Endothelial cell (in vitro differentiated cells): ENCODE results near the gene SPO11. TPM values are rescaled to one million over a fixed set of nuclear protein-coding genes. Genes with fewer than 3 reads are reported as not detected.

ENCODE experiments used
- DNase-seq: peaks from one replicate; pipeline ENCODE4 v3.0.0; 2021; ENCODE audit warnings: low spot score
- H3K27ac Mint-ChIP-seq: one replicate; pipeline ENCODE4 v1.8.0; 2021; ENCODE audit warnings: mixed read lengths, inconsistent platforms; ENCODE audit not compliant: unreplicated experiment
- H3K27me3 Mint-ChIP-seq: one replicate; pipeline ENCODE4 v1.8.0; 2021; ENCODE audit warnings: mild to moderate bottlenecking, moderate library complexity, mixed read lengths, inconsistent platforms; ENCODE audit not compliant: unreplicated experiment
- H3K36me3 Mint-ChIP-seq: one replicate; pipeline ENCODE4 v1.8.0; 2021; ENCODE audit warnings: mild to moderate bottlenecking, low read depth, mixed read lengths, inconsistent platforms; ENCODE audit not compliant: unreplicated experiment
- H3K4me1 Mint-ChIP-seq: one replicate; pipeline ENCODE4 v1.8.0; 2021; ENCODE audit warnings: mild to moderate bottlenecking, mixed read lengths, inconsistent platforms; ENCODE audit not compliant: unreplicated experiment
- H3K4me3 Mint-ChIP-seq: one replicate; pipeline ENCODE4 v1.8.0; 2021; ENCODE audit warnings: mild to moderate bottlenecking, mixed read lengths, inconsistent platforms; ENCODE audit not compliant: unreplicated experiment
- H3K9me3 Mint-ChIP-seq: one replicate; pipeline ENCODE4 v1.8.0; 2021; ENCODE audit warnings: mixed read lengths, inconsistent platforms; ENCODE audit not compliant: unreplicated experiment
- CTCF ChIP-seq: fragments of 200-600 bp; sonication (generic); IDR thresholded peaks from one replicate; pipeline ENCODE4 v1.5.0; 2021; ENCODE audit warnings: antibody characterized with exemption; ENCODE audit not compliant: unreplicated experiment
- microRNA-seq: library from miRNA; unstranded; fragments of <30 nt; microRNA quantifications from one replicate; pipeline ENCODE4, GENCODE V29; 2020; ENCODE audit not compliant: unreplicated experiment
- total RNA-seq: library from RNA; stranded (reverse); fragmentation: NEBNext Ultra II Directional; extraction: Animal tissue kit (Norgen Biotek cat#: 25700); gene quantifications from one replicate; pipeline ENCODE4 v1.2.1, GENCODE V29; 2021; ENCODE audit not compliant: unreplicated experiment

Gene SPO11
- total RNA-seq, 1 donor from 2014 or later, result not detected

DNA sequence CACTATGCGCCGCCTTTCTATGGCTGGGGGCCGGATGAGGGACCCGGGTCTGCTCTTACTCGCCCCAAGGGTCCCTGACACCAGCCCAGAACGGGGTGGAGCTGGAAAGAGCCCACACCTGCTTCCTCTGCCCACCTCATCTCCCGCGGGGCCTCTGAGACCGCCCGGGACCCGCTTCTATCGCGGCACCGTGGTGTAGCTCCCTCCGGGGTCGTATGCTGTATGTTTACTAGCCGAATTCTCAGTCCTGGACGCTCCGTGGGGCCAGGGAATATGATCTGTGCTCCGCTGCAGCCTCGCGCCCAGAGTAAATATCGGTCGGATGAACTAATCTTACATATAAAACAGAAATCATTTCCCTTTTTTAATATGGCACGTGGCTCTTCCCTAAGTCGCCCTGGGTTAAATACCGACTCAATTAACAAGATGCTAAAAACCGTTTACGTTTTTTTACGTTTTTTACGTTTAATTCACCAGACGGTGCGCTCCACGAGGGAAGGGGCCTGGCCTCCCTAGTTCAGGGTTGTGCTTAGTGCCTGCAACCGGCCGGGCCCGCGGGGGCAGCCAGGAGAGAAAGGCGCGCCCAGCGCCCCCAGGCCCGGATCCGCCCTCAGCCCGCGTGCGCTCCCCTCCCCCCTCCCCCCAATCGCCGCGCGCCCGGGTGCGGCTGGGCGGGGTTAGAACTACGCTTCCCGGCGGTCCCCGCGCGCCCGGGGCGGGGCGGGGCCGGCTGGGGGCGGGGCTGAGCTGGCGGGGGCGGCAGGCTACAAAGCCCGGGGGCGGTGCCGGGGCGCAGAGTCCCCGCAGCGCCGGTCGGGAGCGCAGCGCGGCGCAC is 61.2 kb downstream of the SPO11 start, which contains the start of gene RBM38:
Gene RBM38, plus strand, starts transcription at position 793 of the 835 bp plus-strand sequence. CDS start 186 bp downstream, outside the sequence.
- H3K4me1 Mint-ChIP-seq, result peaks cover 21% of the 10 kb centered on the region
- no peak for TF ChIP-seq CTCF
- peak within 1 kb of the TSS; percentile 95 for H3K4me3 Mint-ChIP-seq
- peaks cover 7% of the 10 kb centered on the region for H3K27me3 Mint-ChIP-seq
- H3K36me3 Mint-ChIP-seq, result peaks cover 7% of the 10 kb centered on the region
- no peak within 1 kb of the TSS for H3K27ac Mint-ChIP-seq
- no peaks in the 10 kb centered on the region for H3K9me3 Mint-ChIP-seq
- DNase-seq, result peak; percentile 74

DNA sequence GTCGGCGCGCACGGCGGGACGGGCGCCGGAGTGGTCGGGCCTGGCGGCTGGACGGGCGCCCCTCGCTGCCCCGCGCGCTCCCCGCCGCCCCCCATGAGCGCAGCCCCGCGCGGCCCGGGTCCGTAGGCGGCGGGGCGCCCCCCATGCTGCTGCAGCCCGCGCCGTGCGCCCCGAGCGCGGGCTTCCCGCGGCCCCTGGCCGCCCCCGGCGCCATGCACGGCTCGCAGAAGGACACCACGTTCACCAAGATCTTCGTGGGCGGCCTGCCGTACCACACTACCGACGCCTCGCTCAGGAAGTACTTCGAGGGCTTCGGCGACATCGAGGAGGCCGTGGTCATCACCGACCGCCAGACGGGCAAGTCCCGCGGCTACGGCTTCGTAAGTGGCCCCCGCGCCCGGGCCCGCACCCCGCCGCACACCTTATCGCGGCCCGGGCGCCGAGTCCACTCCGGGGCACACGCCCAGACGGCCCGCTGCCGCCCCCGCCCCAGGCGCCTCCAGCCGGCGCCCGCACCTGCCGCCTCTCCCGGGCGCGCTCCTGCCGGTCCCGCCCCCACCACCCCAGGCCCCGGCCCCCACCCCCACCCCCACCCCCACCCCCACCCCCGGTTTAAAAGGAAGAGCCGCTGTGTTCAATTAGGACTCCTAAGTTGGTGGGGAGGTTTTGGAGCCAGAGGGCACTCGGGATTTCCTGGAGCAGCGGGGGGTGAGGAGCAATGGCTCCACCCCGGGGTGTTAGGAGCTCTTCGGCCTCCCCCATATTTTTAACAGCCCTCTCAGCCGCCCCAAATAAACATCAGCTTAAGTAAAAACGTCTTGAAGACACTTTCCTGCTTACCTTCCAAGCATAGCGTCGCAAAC is 62.1 kb downstream of the SPO11 start:
- H3K36me3 Mint-ChIP-seq, result peaks cover 10% of the 10 kb centered on the region
- no peak for DNase-seq
- no peak for TF ChIP-seq CTCF
- peak overlapping the region; percentile 95 for H3K4me3 Mint-ChIP-seq
- H3K27me3 Mint-ChIP-seq, result peaks cover 7% of the 10 kb centered on the region
- peaks cover 21% of the 10 kb centered on the region for H3K4me1 Mint-ChIP-seq
- H3K9me3 Mint-ChIP-seq, result no peaks in the 10 kb centered on the region
- H3K27ac Mint-ChIP-seq, result no peak overlapping the region

- no peak for DNase-seq
- Mint-ChIP-seq H3K9me3 (no peaks in the 10 kb centered on the region), H3K27ac (no peak overlapping the region), H3K27me3 (peaks cover 8% of the 10 kb centered on the region), H3K36me3 (peaks cover 12% of the 10 kb centered on the region), H3K4me3 (peak overlapping the region; percentile 95), H3K4me1 (peaks cover 22% of the 10 kb centered on the region)
- no peak for TF ChIP-seq CTCF
Measured at GRCh38 chr20:57392512-57393271, 63.1 kb downstream of the SPO11 start.

Small RNA genes within 50 kb of the gene (microRNA-seq; reads per million reads assigned to microRNA genes)
- not detected for gene MIR4325

Other genes with a start within 250 kb of the SPO11 start
- gene BMP7, start 63.2 kb upstream of the SPO11 start, total RNA-seq, result 0.38 TPM
- 32.1 TPM for gene RAE1, start 21.5 kb downstream of the SPO11 start, total RNA-seq
- 23.6 TPM for gene RBM38, start 61.6 kb downstream of the SPO11 start, total RNA-seq
- gene CTCFL, start 195.3 kb downstream of the SPO11 start, total RNA-seq, result 0.21 TPM
- not detected for gene PCK1, start 231.3 kb downstream of the SPO11 start, total RNA-seq